ENCODE data around the gene PPIF. TPM values are rescaled to one million over a fixed set of nuclear protein-coding genes. Genes with fewer than 3 reads are reported as not detected.

PPIF gene
- total RNA-seq, 4 donors from 2014 or later, result 39.1 to 82.1 (median 67.9) TPM

- ATAC-seq (no peak), DNase-seq (no peak)
- intact Hi-C loops (cut with DNase I; ENCODE audit: low total_unique reads), result no loop called here
- Histone ChIP-seq H3K4me3 (no peak overlapping the region), H3K27ac (no peak overlapping the region), H3K9me3 (no peaks in the 10 kb centered on the region), H3K27me3 (no peaks in the 10 kb centered on the region), H3K4me1 (no peaks in the 10 kb centered on the region), H3K36me3 (peaks cover 3 to 96% of the 10 kb centered on the region in 2 donors)
- TF ChIP-seq CTCF (IDR thresholded peaks at IDR 0.05 in 4 of 5, conservative IDR thresholded peaks at IDR 0.05 in 1 of 5) (no peak), POLR2A (IDR thresholded peaks at IDR 0.05) (no peak)
- in situ Hi-C loops (cut with MboI; ENCODE audit: low sequenced_read_pairs in 4 of 4), result no loop called here
Measured at GRCh38 chr10:79301754-79302530, 45.3 kb upstream of the PPIF start.

DNA sequence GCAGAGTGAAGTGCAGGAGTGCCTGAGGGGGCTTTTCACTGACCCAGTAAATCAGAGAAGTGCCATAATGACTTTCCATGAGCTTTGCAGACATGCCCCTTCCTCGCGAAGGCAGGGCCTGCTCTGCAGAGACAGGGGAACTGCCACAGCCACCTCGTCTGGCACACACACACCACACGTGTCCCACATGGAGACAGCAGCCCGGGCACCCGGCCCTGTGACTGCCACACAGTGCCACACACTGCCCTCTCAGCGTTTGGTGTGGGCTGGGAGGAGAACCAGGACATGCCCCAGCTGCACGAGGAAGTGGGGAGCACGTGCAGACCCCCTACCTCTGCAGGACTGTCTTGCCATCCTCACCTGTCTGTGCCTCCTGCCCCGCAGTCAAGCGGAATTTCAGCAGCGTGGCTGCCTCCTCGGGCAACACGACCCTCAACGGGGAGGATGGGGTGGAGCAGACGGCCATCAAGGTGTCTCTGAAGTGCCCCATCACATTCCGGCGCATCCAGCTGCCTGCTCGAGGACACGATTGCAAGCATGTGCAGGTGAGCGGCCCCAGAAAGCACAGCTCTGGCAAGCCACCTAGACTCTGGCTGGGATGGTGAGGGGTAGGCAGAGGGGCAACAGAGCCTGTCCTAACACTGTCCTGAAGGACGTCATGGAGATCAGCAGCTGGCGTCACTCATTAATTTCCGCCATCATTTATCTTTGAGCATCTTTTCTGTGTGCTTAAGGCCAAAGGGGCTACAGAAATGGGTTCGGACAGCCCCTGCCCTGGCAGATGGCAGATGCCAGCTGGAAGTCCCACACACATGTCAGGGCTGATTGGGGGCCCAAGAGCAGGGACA is 43.4 kb upstream of the PPIF start:
- H3K27me3 ChIP-seq, result no peaks in the 10 kb centered on the region
- H3K4me1 ChIP-seq, result no peaks in the 10 kb centered on the region
- H3K9me3 ChIP-seq, result no peaks in the 10 kb centered on the region
- in situ Hi-C loops (cut with MboI; ENCODE audit: low sequenced_read_pairs in 4 of 4) (no loop called here), intact Hi-C loops (cut with DNase I; ENCODE audit: low total_unique reads) (no loop called here)
- peaks cover 8 to 97% of the 10 kb centered on the region in 2 donors for H3K36me3 ChIP-seq
- no peak for TF ChIP-seq POLR2A (IDR thresholded peaks at IDR 0.05)
- no peak for TF ChIP-seq CTCF (IDR thresholded peaks at IDR 0.05 in 4 of 5, conservative IDR thresholded peaks at IDR 0.05 in 1 of 5)
- no peak for DNase-seq
- no peak for ATAC-seq
- H3K27ac ChIP-seq, result no peak overlapping the region
- H3K4me3 ChIP-seq, result no peak overlapping the region

DNA sequence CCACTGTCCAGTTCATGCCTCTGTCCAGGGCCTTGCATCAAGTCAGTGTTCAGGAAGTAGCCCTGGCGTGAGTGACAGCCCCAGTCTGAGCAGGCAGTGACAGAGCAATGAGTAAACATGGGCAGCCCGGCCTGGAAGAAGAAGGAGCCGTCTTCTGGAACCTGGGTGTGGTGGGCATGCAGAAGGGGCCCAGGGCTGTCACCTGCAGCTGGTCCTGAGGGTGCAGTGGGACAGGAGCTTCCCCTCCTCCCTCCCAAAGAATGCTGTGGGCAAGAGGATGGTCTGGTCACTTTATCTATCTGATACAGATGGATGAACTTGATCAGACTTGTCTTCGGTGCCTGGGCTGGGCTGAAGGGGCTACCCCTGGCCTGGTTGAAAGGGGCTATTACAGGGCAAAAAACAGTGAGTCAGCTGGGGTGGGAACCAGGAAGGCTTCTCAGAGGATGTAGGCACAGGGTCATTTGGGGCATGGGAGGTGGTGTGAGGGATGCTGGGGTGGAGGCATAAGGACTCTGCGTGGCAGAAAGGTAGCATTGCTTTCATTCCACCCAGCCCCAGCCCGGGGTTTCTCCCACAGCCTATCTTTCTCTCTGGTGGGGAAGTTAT is 42.7 kb upstream of the PPIF start:
- H3K4me3 ChIP-seq, result no peak overlapping the region
- H3K9me3 ChIP-seq, result no peaks in the 10 kb centered on the region
- intact Hi-C loops (cut with DNase I; ENCODE audit: low total_unique reads), result no loop called here
- TF ChIP-seq POLR2A (IDR thresholded peaks at IDR 0.05), result no peak
- no peak for TF ChIP-seq CTCF (IDR thresholded peaks at IDR 0.05 in 4 of 5, conservative IDR thresholded peaks at IDR 0.05 in 1 of 5)
- DNase-seq (no peak), ATAC-seq (no peak)
- no peaks in the 10 kb centered on the region for H3K4me1 ChIP-seq
- no peak overlapping the region for H3K27ac ChIP-seq
- peaks cover 8 to 97% of the 10 kb centered on the region in 2 donors for H3K36me3 ChIP-seq
- H3K27me3 ChIP-seq, result no peaks in the 10 kb centered on the region
- in situ Hi-C loops (cut with MboI; ENCODE audit: low sequenced_read_pairs in 4 of 4), result no loop called here

DNA sequence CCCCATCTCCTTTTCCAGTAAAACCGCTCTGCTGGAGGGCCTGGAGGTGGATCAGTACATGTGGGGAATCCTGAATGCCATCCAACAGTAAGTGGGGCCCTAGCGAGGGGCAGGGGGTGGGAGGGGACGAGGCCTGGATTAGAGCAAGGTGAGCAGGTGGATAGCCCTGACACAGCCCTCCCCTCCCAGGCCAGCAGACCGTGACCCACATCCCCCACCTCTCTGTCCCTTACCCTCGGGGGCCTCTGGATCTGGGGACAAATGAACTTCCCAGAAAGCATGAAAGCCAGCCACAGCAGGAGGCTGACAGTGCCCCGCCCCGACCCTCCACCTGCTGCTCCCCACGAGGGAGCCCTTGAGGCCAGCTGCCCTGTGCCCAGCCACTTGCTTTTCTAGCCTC is 41.8 kb upstream of the PPIF start:
- H3K36me3 ChIP-seq, result peaks cover 8 to 97% of the 10 kb centered on the region in 2 donors
- no peaks in the 10 kb centered on the region for H3K4me1 ChIP-seq
- in situ Hi-C loops (cut with MboI; ENCODE audit: low sequenced_read_pairs in 4 of 4) (no loop called here), intact Hi-C loops (cut with DNase I; ENCODE audit: low total_unique reads) (no loop called here)
- ATAC-seq (no peak), DNase-seq (no peak)
- no peak overlapping the region for H3K4me3 ChIP-seq
- no peaks in the 10 kb centered on the region for H3K27me3 ChIP-seq
- TF ChIP-seq CTCF (IDR thresholded peaks at IDR 0.05 in 4 of 5, conservative IDR thresholded peaks at IDR 0.05 in 1 of 5) (no peak), POLR2A (IDR thresholded peaks at IDR 0.05) (no peak)
- no peaks in the 10 kb centered on the region for H3K9me3 ChIP-seq
- H3K27ac ChIP-seq, result no peak overlapping the region

Measured in gastrocnemius medialis (tissue), 4 donors.